A673 (cell line): ENCODE data around the gene KIFC3. TPM values are rescaled to one million over a fixed set of nuclear protein-coding genes. Genes with fewer than 3 reads are reported as not detected.

ENCODE experiments used
- BruUV-seq: library from RNA; stranded (reverse); fragments of 400-500 nt; replicated peaks from 2 replicates; lab custom pipeline; 2021; lab: Mats Ljungman, UMichigan
- CTCF ChIA-PET: fragments of 300-600 bp; sonication (Branson Sonifier 250); formaldehyde crosslinking; loops from one replicate; lab custom pipeline; 2022; ENCODE audit warnings: antibody characterized with exemption; lab: Charles Lee
- POLR2A ChIA-PET: fragments of 300-600 bp; sonication (Branson Sonifier 250); formaldehyde crosslinking; loops from one replicate; lab custom pipeline; 2022; ENCODE audit warnings: antibody characterized with exemption; ENCODE audit not compliant: low non-redundant PET; lab: Charles Lee
- DNase-seq: peaks from one replicate; pipeline ENCODE4 v3.0.0-alpha.2; 2015; ENCODE audit warnings: low spot score
- H3K27ac ChIP-seq: fragments of 200-600 bp; sonication (generic); 2 replicates; pipeline ENCODE4 v1.5.1; 2016; ENCODE audit warnings: mixed run types, low read depth, mild to moderate bottlenecking, mixed read lengths, antibody characterized with exemption, low read length; ENCODE audit not compliant: poor library complexity, severe bottlenecking
- H3K27me3 ChIP-seq: fragments of 200-600 bp; sonication (generic); replicated peaks from 2 replicates; pipeline ENCODE4 v1.6.1; 2017; ENCODE audit warnings: mixed run types, low read depth, mild to moderate bottlenecking, mixed read lengths, antibody characterized with exemption, low read length; ENCODE audit not compliant: insufficient read depth, poor library complexity
- H3K36me3 ChIP-seq: fragments of 200-600 bp; sonication (generic); 2 replicates; pipeline ENCODE4 v1.6.1; 2016; ENCODE audit warnings: mixed run types, mild to moderate bottlenecking, mixed read lengths, antibody characterized with exemption, low read length; ENCODE audit not compliant: insufficient read depth, poor library complexity, severe bottlenecking
- H3K4me1 ChIP-seq: fragments of 200-600 bp; sonication (generic); 2 replicates; pipeline ENCODE4 v1.6.1; 2017; ENCODE audit warnings: mixed run types, mild to moderate bottlenecking, mixed read lengths, antibody characterized with exemption, low read length; ENCODE audit not compliant: insufficient read depth, poor library complexity, severe bottlenecking
- H3K4me3 ChIP-seq: fragments of 200-600 bp; sonication (generic); 2 replicates; pipeline ENCODE4 v1.5.1; 2016; ENCODE audit warnings: low read depth, mixed run types, mild to moderate bottlenecking, mixed read lengths, low read length; ENCODE audit not compliant: poor library complexity, severe bottlenecking
- H3K9me3 ChIP-seq: fragments of 200-600 bp; sonication (generic); 2 replicates; pipeline ENCODE4 v1.6.1; 2016; ENCODE audit warnings: mixed run types, low read depth, mild to moderate bottlenecking, mixed read lengths, antibody characterized with exemption, low read length; ENCODE audit not compliant: poor library complexity, severe bottlenecking
- CTCF ChIP-seq: fragments of 300-800, 200-600 bp; sonication (generic); conservative IDR thresholded peaks from 2 replicates; pipeline ENCODE4 v1.5.1; 2017; ENCODE audit warnings: low read depth, mild to moderate bottlenecking, antibody characterized with exemption, low read length, moderate library complexity, mixed read lengths
- EZH2 ChIP-seq: fragments of 200-600 bp; sonication (generic); IDR thresholded peaks from 2 replicates; pipeline ENCODE4 v1.6.1; 2017; ENCODE audit warnings: borderline replicate concordance, low read depth, mild to moderate bottlenecking, mixed read lengths, antibody characterized with exemption, low read length; ENCODE audit not compliant: poor library complexity, severe bottlenecking
- intact Hi-C: fragments of 100-400 bp; cut with micrococcal nuclease; formaldehyde crosslinking; loops from one replicate; pipeline ENCODE4 v1.10.0; 2022; ENCODE audit not compliant: unreplicated experiment
- total RNA-seq: library from RNA; stranded (reverse); gene quantifications from 2 replicates; pipeline ENCODE4 v1.2.3, GENCODE V29; 2021

The KIFC3 gene
- total RNA-seq, 1 experiment from 2014 or later: 198 TPM

- Histone ChIP-seq H3K4me1 (peaks cover 9% of the 10 kb centered on the region), H3K9me3 (no peaks in the 10 kb centered on the region), H3K27me3 (no peaks in the 10 kb centered on the region), H3K27ac (peak overlapping the region; percentile 40), H3K4me3 (no peak overlapping the region), H3K36me3 (peaks cover 86% of the 10 kb centered on the region)
- intact Hi-C loops: no loop called here
- TF ChIP-seq CTCF (no peak), EZH2 (no peak)
- ChIA-PET CTCF (no interaction called here), POLR2A (interaction anchor here (1.1 kb wide), 1 partner anchor 35 kb away, joined by 3 read pairs; no protein-coding TSS in a partner anchor)
- no TSS peak for BruUV-seq
- no peak for DNase-seq
Observed at GRCh38 chr16:57765160-57765728, 37.0 kb downstream of the KIFC3 start.

- TF ChIP-seq CTCF: no peak
- no TSS peak for BruUV-seq
- peak; percentile 94 for DNase-seq
- Histone ChIP-seq H3K4me1 (peaks cover 9% of the 10 kb centered on the region), H3K9me3 (no peaks in the 10 kb centered on the region), H3K27me3 (no peaks in the 10 kb centered on the region), H3K4me3 (no peak overlapping the region), H3K36me3 (peaks cover 86% of the 10 kb centered on the region), H3K27ac (peak overlapping the region; percentile 55)
- ChIA-PET CTCF (no interaction called here), POLR2A (interaction anchor here (1.1 kb wide), 1 partner anchor 35 kb away, joined by 3 read pairs; no protein-coding TSS in a partner anchor)
- intact Hi-C loops: no loop called here
Observed at GRCh38 chr16:57764341-57765159, 37.7 kb downstream of the KIFC3 start.

GRCh38 chr16:57764006-57764340, 38.3 kb downstream of the KIFC3 start:
- TF ChIP-seq CTCF (no peak), EZH2 (no peak)
- intact Hi-C loops: no loop called here
- Histone ChIP-seq H3K36me3 (peaks cover 86% of the 10 kb centered on the region), H3K27me3 (no peaks in the 10 kb centered on the region), H3K27ac (peak overlapping the region; percentile 53), H3K4me1 (peaks cover 12% of the 10 kb centered on the region), H3K4me3 (no peak overlapping the region), H3K9me3 (no peaks in the 10 kb centered on the region)
- ChIA-PET CTCF (no interaction called here), POLR2A (interaction anchor here (1.1 kb wide), 1 partner anchor 36 kb away, joined by 3 read pairs; no protein-coding TSS in a partner anchor)
- DNase-seq: no peak
- BruUV-seq: no TSS peak
